PFSK-1 (cell line): ENCODE results near the gene RAD17.

Experiments
- FOXP2 ChIP-seq: optimal IDR thresholded peaks from 2 replicates; pipeline ENCODE3; 2011; ENCODE audit warnings: borderline replicate concordance, control low read depth, inconsistent platforms; ENCODE audit not compliant: insufficient read depth; ENCODE audit errors: extremely low read length, extremely low read depth
- POLR2AphosphoS5 ChIP-seq: IDR thresholded peaks from 2 replicates; pipeline ENCODE4 v1.6.1; 2012; ENCODE audit warnings: low read depth, mild to moderate bottlenecking, control low read depth, low read length, moderate library complexity
- REST ChIP-seq, 2 experiments: IDR thresholded peaks; 2 replicates each; pipeline versions ENCODE4 v1.6.1 to v1.8.0; 2011 to 2012; ENCODE audit warnings: low read depth in 2 of 2, low read length in 2 of 2, control low read depth in 1 of 2, inconsistent platforms in 1 of 2, mild to moderate bottlenecking in 1 of 2, moderate library complexity in 1 of 2; ENCODE audit not compliant: insufficient read depth in 1 of 2
- SIN3A ChIP-seq: IDR thresholded peaks from 2 replicates; pipeline ENCODE4 v1.6.1; 2012; ENCODE audit warnings: mild to moderate bottlenecking, low read length, moderate library complexity, borderline replicate concordance; ENCODE audit not compliant: insufficient read depth
- TAF1 ChIP-seq: IDR thresholded peaks from 2 replicates; pipeline ENCODE4 v1.6.1; 2012; ENCODE audit warnings: low read length, control low read depth, borderline replicate concordance; ENCODE audit not compliant: insufficient read depth

Gene RAD17

GRCh38 chr5:69378376-69378775 lies 8.8 kb downstream of the RAD17 start:
- no peak for TF ChIP-seq SIN3A
- no peak for TF ChIP-seq REST (IDR thresholded peaks at IDR 0.05; ENCODE audit: insufficient read depth in 1 of 2, low read depth in 2 of 2, low read length in 2 of 2)
- TF ChIP-seq TAF1: no peak
- TF ChIP-seq FOXP2: no peak
- no peak for TF ChIP-seq POLR2AphosphoS5

- TF ChIP-seq TAF1 (no peak), FOXP2 (no peak), REST (IDR thresholded peaks at IDR 0.05; ENCODE audit: insufficient read depth in 1 of 2, low read depth in 2 of 2, low read length in 2 of 2) (no peak), SIN3A (no peak), POLR2AphosphoS5 (no peak)
These were observed 35.2 kb downstream of the RAD17 start for GRCh38 chr5:69404659-69405330.

- TF ChIP-seq REST (IDR thresholded peaks at IDR 0.05; ENCODE audit: insufficient read depth in 1 of 2, low read depth in 2 of 2, low read length in 2 of 2): no peak
These were observed 45.4 kb downstream of the RAD17 start, which contains the start of gene MARVELD2 for GRCh38 chr5:69414885-69415583. MARVELD2 (plus strand) TSS chr5:69415116; CDS start chr5:69419386, 4,270 bp downstream.

GRCh38 chr5:69415584-69415958 lies 46.0 kb downstream of the RAD17 start:
- no peak for TF ChIP-seq POLR2AphosphoS5
- no peak for TF ChIP-seq FOXP2
- TF ChIP-seq SIN3A: no peak
- TF ChIP-seq REST (IDR thresholded peaks at IDR 0.05; ENCODE audit: insufficient read depth in 1 of 2, low read depth in 2 of 2, low read length in 2 of 2): no peak
- TF ChIP-seq TAF1: no peak

GRCh38 chr5:69416180-69416579 lies 46.6 kb downstream of the RAD17 start:
- TF ChIP-seq SIN3A (no peak), TAF1 (no peak), REST (IDR thresholded peaks at IDR 0.05; ENCODE audit: insufficient read depth in 1 of 2, low read depth in 2 of 2, low read length in 2 of 2) (no peak)
